H54 (cell line): ENCODE results near the gene RUNX2.
"Not testable (repeated sequence)": the region's sequence is repeated elsewhere in the genome, so short reads cannot be mapped to it uniquely, and the experiment has no call there.

Experiments used
- DNase-seq: peaks from one replicate; pipeline ENCODE4 v3.0.0; 2011; ENCODE audit warnings: low spot score, mixed read lengths; ENCODE audit not compliant: insufficient read length
- FAIRE-seq: peaks from 3 replicates; lab custom pipeline; 2011; peaks lifted over from hg19 to GRCh38; lab: Jason Lieb, UNC
- POLR2A ChIP-seq: IDR thresholded peaks from 2 replicates; pipeline ENCODE4 v1.6.1; 2011; ENCODE audit warnings: low read depth, mild to moderate bottlenecking, low read length

The RUNX2 gene

DNA sequence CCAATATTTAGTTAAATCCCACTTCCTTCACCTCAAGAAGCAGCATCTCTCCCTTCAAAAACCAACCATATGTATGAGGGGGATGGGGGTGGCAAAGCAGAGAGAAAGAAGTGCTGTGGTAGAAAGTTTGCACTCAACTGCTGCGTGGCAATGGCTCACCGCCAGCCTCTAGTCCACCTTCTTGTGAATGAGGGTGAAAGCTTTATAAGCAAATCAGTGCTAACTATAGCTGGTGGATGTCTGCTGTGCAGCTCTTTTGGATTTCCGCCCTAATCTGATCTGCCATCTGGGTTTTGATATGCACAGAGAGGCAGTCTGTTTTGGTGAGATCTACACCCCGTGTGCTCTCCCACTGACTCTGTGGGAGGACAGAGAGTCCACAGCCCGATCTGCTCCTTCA lies 330.8 kb downstream of the RUNX2 start:
- no peak for FAIRE-seq
- no peak for DNase-seq
- no peak for TF ChIP-seq POLR2A

- TF ChIP-seq POLR2A = no peak
- no peak for DNase-seq
- no peak for FAIRE-seq
Measured at GRCh38 chr6:45661661-45662060, 333.5 kb downstream of the RUNX2 start.

- FAIRE-seq (no peak), DNase-seq (no peak)
- no peak for TF ChIP-seq POLR2A
Measured at GRCh38 chr6:45663251-45664221, 335.4 kb downstream of the RUNX2 start.

DNA sequence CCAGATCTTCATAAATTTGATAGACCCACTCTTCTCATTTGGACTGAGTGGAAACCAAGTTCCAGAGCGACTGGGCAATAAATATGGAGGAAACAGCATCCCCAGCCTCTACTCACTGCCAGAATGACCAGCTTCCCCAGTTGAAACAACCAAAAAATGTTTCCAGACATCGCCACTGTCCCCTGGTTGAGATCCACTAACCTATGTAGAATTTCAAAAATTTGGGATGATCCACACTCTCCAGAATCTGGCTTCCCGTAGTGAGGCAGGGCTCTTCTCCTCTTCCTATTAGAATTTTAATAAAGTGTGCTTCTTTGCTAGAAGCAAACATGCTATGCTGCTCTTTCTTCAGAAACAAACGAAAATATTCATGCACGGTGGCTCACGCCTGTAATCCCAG lies 336.6 kb downstream of the RUNX2 start:
- DNase-seq (no peak), FAIRE-seq (no peak)
- TF ChIP-seq POLR2A = no peak

DNA sequence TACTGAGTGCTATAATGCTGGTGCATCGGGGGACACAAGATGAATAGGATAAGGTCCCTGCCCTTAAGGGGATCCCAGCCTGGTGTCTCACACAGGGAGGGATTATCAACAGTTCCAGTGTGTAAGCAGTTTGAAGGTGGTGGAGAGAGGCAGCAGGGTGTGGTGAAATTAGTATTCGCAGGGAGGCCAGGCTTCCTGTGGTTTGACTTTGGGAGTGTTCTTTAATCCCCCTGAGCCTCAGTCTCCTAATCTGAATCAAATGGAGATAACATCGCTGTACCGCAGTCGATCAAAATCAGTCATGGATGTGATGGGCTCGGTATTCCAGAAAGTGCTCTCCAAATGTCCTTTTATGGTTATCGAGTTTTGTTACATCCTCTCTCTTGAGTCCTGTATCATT lies 337.7 kb downstream of the RUNX2 start:
- FAIRE-seq (no peak), DNase-seq (no peak)
- no peak for TF ChIP-seq POLR2A

GRCh38 chr6:45666846-45667245 lies 338.7 kb downstream of the RUNX2 start:
- no peak for TF ChIP-seq POLR2A
- FAIRE-seq = no peak
- no peak for DNase-seq

DNA sequence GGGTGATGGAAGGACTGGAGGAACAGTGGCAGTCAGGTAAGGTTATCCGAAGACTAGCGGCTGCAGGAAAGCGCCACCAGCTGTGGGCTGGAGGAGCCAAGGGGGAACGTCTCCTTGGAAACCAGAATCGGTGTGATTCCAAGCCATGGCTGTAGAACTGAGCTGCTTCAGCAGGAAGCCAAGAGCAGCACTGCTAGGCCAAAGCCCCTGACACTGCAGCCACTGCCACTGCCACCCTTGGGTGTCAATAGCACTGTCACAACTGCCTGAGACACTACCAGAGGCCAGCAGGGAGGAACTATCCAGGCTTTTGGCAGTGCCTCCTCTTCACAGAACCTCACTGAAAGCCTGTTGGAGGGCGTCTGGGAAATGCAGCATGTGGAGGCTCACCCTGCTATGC lies 339.2 kb downstream of the RUNX2 start:
- TF ChIP-seq POLR2A = no peak
- DNase-seq (no peak), FAIRE-seq (no peak)

DNA sequence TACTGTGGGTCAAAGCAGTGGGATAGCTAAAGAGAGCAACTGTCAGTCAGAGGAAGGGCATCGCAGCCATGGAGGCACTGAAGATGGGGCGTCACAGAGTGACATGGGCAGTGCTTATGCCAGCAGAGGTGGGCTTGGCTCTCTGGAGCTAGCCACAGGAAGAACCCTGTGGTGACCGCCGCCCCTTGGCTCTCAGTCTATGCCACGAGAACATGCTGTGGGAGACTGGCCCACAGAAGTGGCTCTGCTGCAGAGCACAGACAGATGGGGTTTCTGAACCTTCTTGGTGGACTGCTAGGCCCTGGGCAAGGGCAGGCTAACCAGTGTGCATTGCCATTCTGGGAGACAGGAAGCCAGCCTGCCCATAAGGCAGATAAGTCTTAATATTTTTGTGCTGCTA lies 339.6 kb downstream of the RUNX2 start:
- no peak for TF ChIP-seq POLR2A
- DNase-seq = no peak
- no peak for FAIRE-seq

GRCh38 chr6:45668705-45669104 lies 340.6 kb downstream of the RUNX2 start:
- TF ChIP-seq POLR2A = no peak
- FAIRE-seq (no peak), DNase-seq (no peak)

DNA sequence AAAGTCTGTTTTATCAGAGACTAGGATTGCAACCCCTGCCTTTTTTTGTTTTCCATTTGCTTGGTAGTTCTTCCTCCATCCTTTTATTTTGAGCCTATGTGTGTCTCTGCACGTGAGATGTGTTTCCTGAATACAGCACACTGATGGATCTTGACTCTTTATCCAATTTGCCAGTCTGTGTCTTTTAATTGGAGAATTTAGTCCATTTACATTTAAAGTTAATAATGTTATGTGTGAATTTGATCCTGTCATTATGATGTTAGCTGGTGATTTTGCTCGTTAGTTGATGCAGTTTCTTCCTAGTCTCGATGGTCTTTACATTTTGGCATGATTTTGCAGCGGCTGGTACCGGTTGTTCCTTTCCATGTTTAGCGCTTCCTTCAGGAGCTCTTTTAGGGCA lies 345.0 kb downstream of the RUNX2 start:
- not testable (repeated sequence) for DNase-seq, FAIRE-seq

- not testable (repeated sequence) for FAIRE-seq, DNase-seq
Measured at GRCh38 chr6:45675166-45675565, 347.0 kb downstream of the RUNX2 start.

DNA sequence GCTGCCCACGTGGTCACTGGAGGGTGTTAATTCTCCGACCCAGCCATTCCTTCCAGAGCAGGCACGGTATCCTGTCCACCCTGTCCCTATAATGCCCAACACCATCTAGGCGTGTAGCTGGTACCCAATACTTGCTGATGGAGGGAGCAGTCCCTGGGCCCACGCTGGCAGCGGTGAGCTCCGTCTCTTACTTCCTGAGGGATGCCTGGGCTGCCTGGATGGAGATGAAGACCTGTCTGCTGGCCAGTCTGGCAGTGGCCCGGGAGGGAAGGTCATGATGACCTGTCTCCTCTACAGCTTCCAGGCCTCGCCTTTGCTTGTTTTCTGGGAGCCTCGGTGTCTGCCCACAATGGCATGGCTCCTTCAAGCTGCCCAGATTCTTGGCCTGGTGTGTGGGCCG lies 347.5 kb downstream of the RUNX2 start:
- no peak for TF ChIP-seq POLR2A
- FAIRE-seq = no peak
- DNase-seq = no peak

- FAIRE-seq (no peak), DNase-seq (no peak)
- TF ChIP-seq POLR2A = no peak
Measured at GRCh38 chr6:45676380-45676779, 348.2 kb downstream of the RUNX2 start.

DNA sequence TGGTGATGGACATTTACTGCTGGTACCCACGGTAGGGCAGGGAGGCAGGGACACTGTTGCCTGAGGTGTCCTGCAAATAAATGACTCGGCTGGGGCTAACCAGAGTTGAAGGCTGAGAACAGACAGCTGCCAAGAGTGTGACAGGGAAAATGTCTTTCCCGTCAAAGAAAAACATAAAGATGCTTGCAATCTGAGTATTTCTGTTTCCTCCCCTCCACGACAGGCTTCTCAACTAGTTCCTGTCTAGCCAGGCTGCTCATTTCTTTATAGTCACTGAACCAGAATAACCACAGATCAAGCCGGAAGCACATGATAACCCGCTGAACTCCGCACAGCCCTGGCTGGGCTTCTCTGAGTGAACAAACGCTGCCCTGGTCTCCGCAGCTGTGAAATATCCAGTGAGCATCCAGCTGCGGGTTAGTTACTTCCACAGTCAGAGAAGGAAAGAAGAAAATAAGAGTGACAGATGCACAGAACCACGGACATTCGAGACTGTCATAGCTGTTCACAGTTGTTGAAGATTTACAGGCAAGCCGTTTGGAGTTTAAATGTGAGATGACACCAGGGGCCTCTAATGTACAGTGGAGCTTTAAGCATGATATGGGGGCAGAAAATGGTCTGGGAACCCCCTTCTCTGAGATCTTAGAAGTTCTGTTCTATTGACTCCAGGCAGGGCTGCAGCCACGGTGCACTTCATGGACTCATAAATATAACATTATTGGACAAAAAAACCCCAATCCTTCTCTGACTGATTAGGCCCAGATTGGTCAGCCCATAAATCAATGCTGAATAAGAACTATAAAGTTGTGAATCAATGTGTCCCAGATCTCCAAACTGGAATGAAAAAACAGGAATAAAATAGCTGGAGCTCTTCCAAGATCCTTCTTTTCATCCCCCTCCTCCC lies 349.5 kb downstream of the RUNX2 start:
- FAIRE-seq (no peak), DNase-seq (no peak)
- no peak for TF ChIP-seq POLR2A

DNA sequence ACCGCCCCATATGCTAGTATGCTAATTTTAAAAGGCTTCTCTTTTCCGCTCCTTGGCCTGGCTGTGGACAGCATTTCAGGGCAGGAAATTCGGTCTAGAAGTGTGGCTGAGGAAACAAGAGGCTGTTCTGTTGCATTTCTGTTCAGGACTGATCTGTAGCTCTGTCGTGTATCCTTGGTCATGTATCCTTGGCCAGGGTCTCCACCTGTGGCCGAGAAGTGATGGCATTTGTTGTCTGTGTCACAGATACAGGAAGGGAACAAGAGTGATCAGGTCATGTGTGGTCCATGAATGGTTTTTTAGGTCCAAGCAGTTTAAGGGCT lies 350.1 kb downstream of the RUNX2 start:
- FAIRE-seq = no peak
- no peak for TF ChIP-seq POLR2A
- no peak for DNase-seq
